ENCODE data around the gene ODAD4.

Gene ODAD4

DNA sequence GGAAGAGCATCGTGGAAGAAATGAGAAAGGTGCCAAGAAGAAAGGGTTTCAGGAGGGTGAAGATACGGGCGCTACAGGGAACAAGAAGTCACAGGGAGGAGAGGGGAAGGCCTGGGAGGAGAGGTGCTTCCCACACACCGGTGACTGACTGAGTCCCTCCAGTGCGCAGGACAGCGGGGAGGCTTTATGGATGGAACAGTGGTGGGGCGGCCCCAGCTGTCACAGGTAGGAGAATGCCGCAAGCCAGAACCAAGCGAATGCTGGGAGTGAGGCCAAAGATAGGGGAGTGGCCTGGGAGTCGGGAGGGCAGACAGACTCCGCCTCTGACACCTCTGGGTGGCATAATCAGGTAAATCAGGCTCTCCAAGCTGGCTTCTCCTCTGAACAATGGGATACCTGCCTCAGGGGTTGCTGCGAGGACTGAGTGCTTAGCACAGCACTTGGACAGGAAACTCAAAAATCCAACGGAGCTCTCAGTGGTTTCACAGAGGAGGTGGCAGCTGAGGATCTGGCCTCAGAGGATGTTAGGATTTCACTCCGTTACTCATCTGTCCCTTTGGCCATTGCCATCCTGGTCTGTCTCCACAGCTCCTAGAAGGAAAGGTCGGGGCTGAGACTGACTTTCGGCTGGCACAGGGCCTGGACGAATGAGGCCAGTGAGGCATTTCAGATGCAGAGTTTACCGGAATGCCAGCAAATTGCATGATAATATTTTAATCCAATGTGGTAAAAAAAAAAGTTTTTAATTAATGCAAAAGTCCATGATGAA, 35.5 kb downstream of the ODAD4 start:
- Histone ChIP-seq H3K36me3 (replicated peaks; ENCODE audit: low read depth, low read length) (peaks cover 26% of the 10 kb centered on the region), H2AFZ (ENCODE audit: low read depth, low read length) (peak overlapping the region; percentile 61), H3K9ac (ENCODE audit: low read length) (peak overlapping the region; percentile 85), H3K4me2 (ENCODE audit: low read length) (peak overlapping the region; percentile 90), H3K27ac (ENCODE audit: low read length) (peak overlapping the region; percentile 53), H3K4me1 (ENCODE audit: low read length) (peaks cover 25% of the 10 kb centered on the region), H3K79me2 (ENCODE audit: low read length) (peaks cover 43% of the 10 kb centered on the region), H4K20me1 (ENCODE audit: insufficient read depth, low read length) (peaks cover 21% of the 10 kb centered on the region), H3K27me3 (ENCODE audit: low read depth, low read length) (0 out of 2 replicates have a peak, but pooled peaks cover 7% of the 10 kb centered on the region), H3K9me3 (ENCODE audit: insufficient read depth, low read length) (no peaks in the 10 kb centered on the region), H3K4me3 (ENCODE audit: low read length) (peak overlapping the region; percentile 96)
- TF ChIP-seq EZH2phosphoT487 (IDR thresholded peaks at IDR 0.05; ENCODE audit: low read depth): no peak
- TF ChIP-seq, protein P1, sequence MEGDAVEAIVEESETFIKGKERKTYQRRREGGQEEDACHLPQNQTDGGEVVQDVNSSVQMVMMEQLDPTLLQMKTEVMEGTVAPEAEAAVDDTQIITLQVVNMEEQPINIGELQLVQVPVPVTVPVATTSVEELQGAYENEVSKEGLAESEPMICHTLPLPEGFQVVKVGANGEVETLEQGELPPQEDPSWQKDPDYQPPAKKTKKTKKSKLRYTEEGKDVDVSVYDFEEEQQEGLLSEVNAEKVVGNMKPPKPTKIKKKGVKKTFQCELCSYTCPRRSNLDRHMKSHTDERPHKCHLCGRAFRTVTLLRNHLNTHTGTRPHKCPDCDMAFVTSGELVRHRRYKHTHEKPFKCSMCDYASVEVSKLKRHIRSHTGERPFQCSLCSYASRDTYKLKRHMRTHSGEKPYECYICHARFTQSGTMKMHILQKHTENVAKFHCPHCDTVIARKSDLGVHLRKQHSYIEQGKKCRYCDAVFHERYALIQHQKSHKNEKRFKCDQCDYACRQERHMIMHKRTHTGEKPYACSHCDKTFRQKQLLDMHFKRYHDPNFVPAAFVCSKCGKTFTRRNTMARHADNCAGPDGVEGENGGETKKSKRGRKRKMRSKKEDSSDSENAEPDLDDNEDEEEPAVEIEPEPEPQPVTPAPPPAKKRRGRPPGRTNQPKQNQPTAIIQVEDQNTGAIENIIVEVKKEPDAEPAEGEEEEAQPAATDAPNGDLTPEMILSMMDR (IDR thresholded peaks at IDR 0.05; ENCODE audit: low read depth, low read length): no peak

DNA sequence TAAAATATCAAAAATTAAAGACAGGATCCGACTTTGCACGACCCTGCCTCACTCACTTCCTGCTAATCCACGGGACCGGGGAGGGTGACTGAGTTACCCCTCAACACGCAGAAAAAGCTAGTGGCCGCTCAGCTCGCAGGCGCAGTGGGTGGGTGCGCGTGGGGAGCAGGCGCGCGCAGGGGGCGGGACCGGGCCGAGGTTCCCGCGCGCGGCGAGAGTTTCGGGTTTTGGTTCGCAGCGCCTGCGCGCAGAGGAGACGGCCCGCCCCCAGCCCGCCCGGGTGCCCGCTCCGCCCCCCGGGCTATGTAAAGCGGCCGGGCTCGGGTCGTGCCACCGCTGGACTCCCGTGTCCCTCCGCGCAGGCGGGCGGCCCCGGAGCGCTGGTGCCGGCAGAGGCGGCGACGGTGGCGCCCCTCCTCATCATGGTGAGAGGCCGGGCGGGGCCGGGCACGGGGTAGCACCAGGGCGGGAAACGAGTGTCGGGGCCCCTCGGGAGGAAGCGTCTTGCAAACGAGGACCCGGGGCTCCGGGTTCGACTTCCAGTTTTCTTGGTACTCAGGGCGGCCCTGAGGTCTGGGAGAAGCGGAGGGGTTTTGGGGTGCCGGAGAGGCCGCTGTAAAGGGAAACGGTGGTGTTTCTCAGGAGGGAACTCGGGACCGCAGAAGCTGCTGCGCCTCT, 36.2 kb downstream of the ODAD4 start, which contains the start of gene CNP:
Gene CNP (plus strand): TSS at position 333 of the 678 bp plus-strand sequence. CDS start 90 bp downstream, at position 423.
- Histone ChIP-seq H3K9me3 (ENCODE audit: insufficient read depth, low read length) (no peaks in the 10 kb centered on the region), H3K79me2 (ENCODE audit: low read length) (peaks cover 50% of the 10 kb centered on the region), H3K36me3 (replicated peaks; ENCODE audit: low read depth, low read length) (peaks cover 30% of the 10 kb centered on the region), H3K4me3 (ENCODE audit: low read length) (peak within 1 kb of the TSS; percentile 96), H3K27ac (ENCODE audit: low read length) (peak within 1 kb of the TSS; percentile 77), H3K27me3 (ENCODE audit: low read depth, low read length) (0 out of 2 replicates have a peak, but pooled peaks cover 3% of the 10 kb centered on the region), H2AFZ (ENCODE audit: low read depth, low read length) (peak within 1 kb of the TSS; percentile 61), H3K4me2 (ENCODE audit: low read length) (peak within 1 kb of the TSS; percentile 90), H3K4me1 (ENCODE audit: low read length) (peaks cover 28% of the 10 kb centered on the region), H3K9ac (ENCODE audit: low read length) (peak within 1 kb of the TSS; percentile 91), H4K20me1 (ENCODE audit: insufficient read depth, low read length) (peaks cover 25% of the 10 kb centered on the region)
- no peak for TF ChIP-seq EZH2phosphoT487 (IDR thresholded peaks at IDR 0.05; ENCODE audit: low read depth)
- TF ChIP-seq, protein P1 (IDR thresholded peaks at IDR 0.05; ENCODE audit: low read depth, low read length): no peak

DNA sequence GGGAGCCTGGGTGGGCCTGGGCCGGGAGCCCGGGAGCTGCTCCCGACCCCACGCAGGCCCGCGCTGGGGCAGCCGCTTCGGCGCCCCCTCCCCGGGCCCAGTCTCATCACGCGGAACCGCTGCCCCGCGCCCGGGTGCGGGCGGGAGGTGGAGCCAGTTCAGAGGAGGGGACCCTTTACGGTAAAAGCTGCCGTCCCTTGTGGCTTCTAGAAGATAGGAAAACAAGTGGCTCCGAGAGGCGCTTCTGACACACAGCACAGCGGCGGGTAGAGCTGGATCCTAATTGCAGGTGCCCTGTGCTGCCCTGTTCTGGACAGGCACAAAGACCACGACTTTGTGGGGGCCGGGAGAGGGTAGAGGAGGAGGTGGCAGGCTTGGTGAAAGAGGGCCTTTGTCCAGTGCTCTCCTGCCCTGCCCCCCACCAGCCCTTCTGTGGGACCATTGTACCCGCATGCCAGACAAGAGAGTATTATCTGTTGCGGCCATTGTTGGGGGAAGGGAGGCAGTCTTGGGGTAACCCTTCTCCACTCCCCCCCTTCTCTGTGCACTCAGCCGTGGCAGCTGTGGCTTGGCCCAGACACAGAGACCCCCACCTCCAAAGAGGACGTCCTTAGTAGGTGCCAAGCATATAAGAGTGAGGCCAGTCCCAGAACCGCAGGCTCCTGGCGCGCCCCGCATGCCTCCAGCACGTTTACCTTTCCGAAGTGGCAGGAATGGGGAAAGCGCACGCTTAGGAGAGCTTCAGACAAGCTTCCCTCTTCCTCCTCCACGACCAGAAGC, 36.9 kb downstream of the ODAD4 start:
- Histone ChIP-seq H3K79me2 (ENCODE audit: low read length) (peaks cover 57% of the 10 kb centered on the region), H3K36me3 (replicated peaks; ENCODE audit: low read depth, low read length) (peaks cover 37% of the 10 kb centered on the region), H3K4me1 (ENCODE audit: low read length) (peaks cover 35% of the 10 kb centered on the region), H3K9ac (ENCODE audit: low read length) (peak overlapping the region; percentile 91), H2AFZ (ENCODE audit: low read depth, low read length) (no peak overlapping the region), H3K9me3 (ENCODE audit: insufficient read depth, low read length) (no peaks in the 10 kb centered on the region), H4K20me1 (ENCODE audit: insufficient read depth, low read length) (peaks cover 32% of the 10 kb centered on the region), H3K27me3 (ENCODE audit: low read depth, low read length) (no peaks in the 10 kb centered on the region), H3K27ac (ENCODE audit: low read length) (peak overlapping the region; percentile 77), H3K4me3 (ENCODE audit: low read length) (peak overlapping the region; percentile 96), H3K4me2 (ENCODE audit: low read length) (peak overlapping the region; percentile 89)
- TF ChIP-seq, protein P1 (IDR thresholded peaks at IDR 0.05; ENCODE audit: low read depth, low read length): no peak
- TF ChIP-seq EZH2phosphoT487 (IDR thresholded peaks at IDR 0.05; ENCODE audit: low read depth): no peak
